ENCODE data around the gene SPTBN4. TPM values are rescaled to one million over a fixed set of nuclear protein-coding genes. Genes with fewer than 3 reads are reported as not detected.

Gene SPTBN4
- polyA plus RNA-seq, 1 of the 3 experiments (the other 2 are of a cell fraction), result 3.1 TPM

- Histone ChIP-seq H4K20me1 (ENCODE audit: insufficient read depth) (no peaks in the 10 kb centered on the region), H2AFZ (ENCODE audit: low read depth) (no peak overlapping the region), H3K27ac (ENCODE audit: low read depth in 2 of 2, low read length in 1 of 2) (no peak overlapping the region), H3K27me3 (ENCODE audit: insufficient read depth) (no peaks in the 10 kb centered on the region), H3K79me2 (ENCODE audit: insufficient read depth) (no peaks in the 10 kb centered on the region; the same call in 1 of the 2 replicates), H3K4me2 (no peak overlapping the region), H3K9me2 (no peaks in the 10 kb centered on the region), H3K9me3 (no peaks in the 10 kb centered on the region), H3K36me3 (replicated peaks in 1 of 2; ENCODE audit: control insufficient read depth in 1 of 2, insufficient read depth in 2 of 2, low read length in 1 of 2) (no peaks in the 10 kb centered on the region), H3F3A (replicated peaks; ENCODE audit: insufficient read depth) (peaks cover 9% of the 10 kb centered on the region), H3K4me1 (ENCODE audit: control insufficient read depth in 1 of 2, insufficient read depth in 2 of 2, low read depth in 1 of 2, low read length in 1 of 2) (peaks cover 5 to 17% of the 10 kb centered on the region in 2 experiments; a peak in 3 of 4 replicates), H3K9ac (no peak overlapping the region), H3K4me3 (ENCODE audit: low read depth in 2 of 2, low read length in 1 of 2) (no peak overlapping the region)
- POLR2A ChIA-PET, result no interaction called here
- 97% methylated on average over 6 of the region's 6 CpGs for WGBS (ENCODE audit: low lambda C conversion rate)
- CTCF ChIA-PET, result no interaction called here
- TF ChIP-seq FOSL2 (IDR thresholded peaks at IDR 0.05; ENCODE audit: borderline replicate concordance, low read depth) (no peak), TCF12 (IDR thresholded peaks at IDR 0.05) (no peak)
- DNase-seq, result no peak
These were observed 2.2 kb downstream of the SPTBN4 start for GRCh38 chr19:40469011-40469410.

GRCh38 chr19:40471111-40471510 is 4.3 kb downstream of the SPTBN4 start:
- Histone ChIP-seq H3K4me3 (ENCODE audit: low read depth in 2 of 2, low read length in 1 of 2) (no peak overlapping the region), H3K79me2 (ENCODE audit: insufficient read depth) (no peaks in the 10 kb centered on the region), H2AFZ (ENCODE audit: low read depth) (no peak overlapping the region), H3K4me2 (no peak overlapping the region), H3K9ac (no peak overlapping the region), H3F3A (replicated peaks; ENCODE audit: insufficient read depth) (no peaks in the 10 kb centered on the region), H3K27me3 (ENCODE audit: insufficient read depth) (no peaks in the 10 kb centered on the region), H3K36me3 (replicated peaks in 1 of 2; ENCODE audit: control insufficient read depth in 1 of 2, insufficient read depth in 2 of 2, low read length in 1 of 2) (no peaks in the 10 kb centered on the region), H3K4me1 (ENCODE audit: control insufficient read depth in 1 of 2, insufficient read depth in 2 of 2, low read depth in 1 of 2, low read length in 1 of 2) (peaks cover 0 to 7% of the 10 kb centered on the region in 2 experiments; a peak in 1 of 4 replicates), H3K9me2 (no peaks in the 10 kb centered on the region), H3K27ac (ENCODE audit: low read depth in 2 of 2, low read length in 1 of 2) (no peak overlapping the region), H3K9me3 (no peaks in the 10 kb centered on the region), H4K20me1 (ENCODE audit: insufficient read depth) (no peaks in the 10 kb centered on the region)
- DNase-seq, result no peak
- ChIA-PET CTCF (no interaction called here), POLR2A (no interaction called here)
- WGBS (ENCODE audit: low lambda C conversion rate), result 97% methylated on average over 3 of the region's 3 CpGs
- TF ChIP-seq NRF1 (IDR thresholded peaks at IDR 0.05; ENCODE audit: low read depth, low read length), result no peak
- TF ChIP-seq PBX3 (IDR thresholded peaks at IDR 0.05), result no peak
- TF ChIP-seq MEF2A (IDR thresholded peaks at IDR 0.05; ENCODE audit: borderline replicate concordance, low read depth), result no peak
- TF ChIP-seq FOSL2 (IDR thresholded peaks at IDR 0.05; ENCODE audit: borderline replicate concordance, low read depth), result no peak
- TF ChIP-seq RAD21 (IDR thresholded peaks at IDR 0.05; ENCODE audit: low read length), result no peak
- no peak for TF ChIP-seq TCF12 (IDR thresholded peaks at IDR 0.05)
- no peak for TF ChIP-seq ZBTB33 (IDR thresholded peaks at IDR 0.05; ENCODE audit: borderline replicate concordance, low read depth)
- TF ChIP-seq IRF3 (IDR thresholded peaks at IDR 0.05; ENCODE audit: low read depth, low read length), result no peak
- TF ChIP-seq NFIC (IDR thresholded peaks at IDR 0.05; ENCODE audit: borderline replicate concordance), result no peak
- TF ChIP-seq MAX (IDR thresholded peaks at IDR 0.05; ENCODE audit: low read depth), result no peak
- TF ChIP-seq GATA2 (CRISPR knock-in tag; IDR thresholded peaks at IDR 0.05), result no peak
